ENCODE results near the gene ZNF407.

Gene ZNF407

DNA sequence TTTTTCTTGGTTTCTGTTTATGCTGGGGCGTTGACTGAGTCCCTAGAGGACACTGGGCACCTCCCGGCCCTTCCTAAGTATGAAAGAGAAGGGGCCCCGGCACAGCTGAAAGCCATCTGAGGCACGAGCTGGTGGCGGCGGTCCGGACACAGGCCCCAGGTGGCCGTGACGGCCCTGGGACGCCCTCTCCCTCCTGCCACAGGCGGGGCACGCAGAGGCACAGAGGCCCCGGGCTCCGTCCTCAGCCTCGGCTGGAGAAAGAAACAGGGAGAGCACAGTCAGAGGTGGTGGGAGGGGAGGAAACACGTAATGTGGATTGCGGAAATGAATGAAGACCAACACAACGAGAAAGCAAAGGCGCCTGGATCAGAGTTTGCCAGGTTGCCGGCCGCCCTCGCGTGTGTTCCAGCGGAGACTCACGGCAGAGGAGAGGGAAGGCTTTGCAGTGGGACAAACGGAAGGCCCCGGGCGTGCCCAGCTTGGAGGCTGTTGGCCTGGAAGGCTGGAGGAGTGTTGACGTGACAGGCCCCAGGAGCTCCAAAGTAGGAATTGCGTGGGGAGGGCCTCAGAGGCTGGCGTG is 492.2 kb downstream of the ZNF407 start:
- H3K4me3 ChIP-seq (replicated peaks; ENCODE audit: insufficient read depth, low read length), result no peak overlapping the region
- TF ChIP-seq REST (IDR thresholded peaks at IDR 0.05; ENCODE audit: insufficient replicate concordance, low read depth) (no peak), SPI1 (IDR thresholded peaks at IDR 0.05; ENCODE audit: borderline replicate concordance, low read depth) (no peak), GABPA (IDR thresholded peaks at IDR 0.05; ENCODE audit: low read depth) (no peak), CTCF (IDR thresholded peaks at IDR 0.05; ENCODE audit: insufficient read depth, low read length) (no peak), POLR2AphosphoS5 (IDR thresholded peaks at IDR 0.05; ENCODE audit: low read depth) (no peak)
- no peak for DNase-seq (ENCODE audit: low read depth in 1 of 2, low spot score in 1 of 2)
- no peak overlapping the region for H3K27ac ChIP-seq (replicated peaks)
- H3K27me3 ChIP-seq (ENCODE audit: insufficient read depth, poor library complexity, severe bottlenecking), result no peaks in the 10 kb centered on the region

- no peak overlapping the region for H3K4me3 ChIP-seq (replicated peaks; ENCODE audit: insufficient read depth, low read length)
- DNase-seq (ENCODE audit: low read depth in 1 of 2, low spot score in 1 of 2), result no peak
- no peaks in the 10 kb centered on the region for H3K27me3 ChIP-seq (ENCODE audit: insufficient read depth, poor library complexity, severe bottlenecking)
- TF ChIP-seq REST (IDR thresholded peaks at IDR 0.05; ENCODE audit: insufficient replicate concordance, low read depth), result no peak
- TF ChIP-seq SPI1 (IDR thresholded peaks at IDR 0.05; ENCODE audit: borderline replicate concordance, low read depth), result no peak
- TF ChIP-seq GABPA (IDR thresholded peaks at IDR 0.05; ENCODE audit: low read depth), result no peak
- no peak for TF ChIP-seq CTCF (IDR thresholded peaks at IDR 0.05; ENCODE audit: insufficient read depth, low read length)
- TF ChIP-seq POLR2AphosphoS5 (IDR thresholded peaks at IDR 0.05; ENCODE audit: low read depth), result no peak
- H3K27ac ChIP-seq (replicated peaks), result no peak overlapping the region
Measured at GRCh38 chr18:75090336-75090735, 492.7 kb downstream of the ZNF407 start.

DNA sequence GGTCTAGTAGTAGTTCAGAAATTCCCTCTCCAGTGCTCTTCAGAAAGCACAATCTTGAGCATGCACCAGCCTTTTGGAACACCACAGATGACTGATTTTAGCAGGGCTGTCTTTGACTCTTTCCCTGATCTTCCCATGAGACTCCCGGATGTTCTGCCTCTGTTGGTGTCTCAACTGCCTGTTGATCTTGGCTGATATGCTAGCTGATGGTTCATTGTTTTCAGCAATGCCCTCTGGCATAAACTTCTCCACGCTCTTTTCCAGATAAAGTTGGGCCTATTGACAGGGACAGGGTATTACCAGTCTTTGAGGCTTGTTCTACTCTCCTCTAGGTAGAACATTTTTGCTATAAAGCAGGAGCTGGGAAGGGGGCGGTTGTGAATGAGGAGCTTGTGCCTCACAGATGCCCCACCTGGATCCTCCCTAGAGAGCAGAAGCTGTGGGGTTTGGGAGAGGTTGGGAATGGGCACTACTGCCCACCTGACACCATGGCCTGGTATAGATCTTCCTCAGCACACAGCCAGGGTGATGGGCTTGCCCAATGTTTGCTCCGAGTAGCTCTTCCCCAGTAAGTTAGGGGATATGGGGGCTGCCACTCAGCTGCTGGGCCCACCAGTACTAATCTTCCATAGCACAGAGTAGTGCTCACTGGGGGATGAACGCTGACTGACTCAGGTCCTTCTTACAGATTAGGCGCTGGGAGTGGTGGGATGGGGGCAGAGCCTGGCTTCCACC is 500.0 kb downstream of the ZNF407 start:
- Histone ChIP-seq H3K27me3 (ENCODE audit: insufficient read depth, poor library complexity, severe bottlenecking) (no peaks in the 10 kb centered on the region), H3K4me3 (replicated peaks; ENCODE audit: insufficient read depth, low read length) (no peak overlapping the region), H3K27ac (replicated peaks) (no peak overlapping the region)
- DNase-seq (ENCODE audit: low read depth in 1 of 2, low spot score in 1 of 2), result no peak
- TF ChIP-seq SPI1 (IDR thresholded peaks at IDR 0.05; ENCODE audit: borderline replicate concordance, low read depth), result no peak

DNA sequence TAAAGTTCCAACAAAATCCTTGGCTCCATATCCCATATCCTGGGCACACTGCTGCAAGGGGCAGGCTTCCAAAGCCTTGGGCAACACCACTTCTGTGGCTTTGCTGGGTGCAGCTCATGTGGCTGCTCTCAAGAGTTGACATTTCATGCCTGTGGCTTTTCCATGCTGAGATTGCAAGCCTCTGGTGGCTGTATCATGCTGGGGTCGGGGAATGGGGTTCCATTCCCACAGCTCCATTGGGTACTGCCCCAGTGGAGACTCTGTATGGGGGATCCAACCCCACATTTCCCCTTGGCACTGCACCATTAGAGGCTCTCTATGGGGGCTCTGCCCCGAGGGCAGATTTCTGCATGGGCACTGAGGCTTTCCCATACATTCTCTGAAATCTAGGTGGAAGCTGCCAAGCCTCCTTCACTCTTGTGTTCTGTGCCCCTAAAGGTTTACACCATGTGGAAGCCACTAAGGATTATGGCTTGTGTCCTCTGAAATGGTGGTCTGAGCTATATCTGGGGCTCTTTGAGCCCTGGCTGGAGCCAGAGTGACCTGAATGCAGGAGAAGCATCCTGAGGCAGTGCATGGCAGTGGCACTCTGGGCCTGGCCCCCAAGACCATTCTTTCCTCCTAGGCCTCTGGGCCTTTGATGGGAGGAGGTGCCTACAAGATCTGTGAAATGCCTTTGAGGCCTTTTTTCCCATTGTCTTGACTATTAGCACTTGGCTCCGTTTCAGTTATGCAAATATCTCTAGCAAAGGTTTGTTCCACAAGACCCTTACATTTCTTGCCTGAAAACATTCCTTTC is 503.4 kb downstream of the ZNF407 start:
- TF ChIP-seq POLR2AphosphoS5 (IDR thresholded peaks at IDR 0.05; ENCODE audit: low read depth), result no peak
- TF ChIP-seq REST (IDR thresholded peaks at IDR 0.05; ENCODE audit: insufficient replicate concordance, low read depth), result no peak
- TF ChIP-seq CTCF (IDR thresholded peaks at IDR 0.05; ENCODE audit: insufficient read depth, low read length), result no peak
- no peak for TF ChIP-seq SPI1 (IDR thresholded peaks at IDR 0.05; ENCODE audit: borderline replicate concordance, low read depth)
- no peak for TF ChIP-seq GABPA (IDR thresholded peaks at IDR 0.05; ENCODE audit: low read depth)
- H3K4me3 ChIP-seq (replicated peaks; ENCODE audit: insufficient read depth, low read length), result no peak overlapping the region

More for the DNA sequence above, 503.4 kb downstream of the ZNF407 start:
- Histone ChIP-seq H3K27ac (replicated peaks) (no peak overlapping the region), H3K27me3 (ENCODE audit: insufficient read depth, poor library complexity, severe bottlenecking) (no peaks in the 10 kb centered on the region)
- no peak for DNase-seq (ENCODE audit: low read depth in 1 of 2, low spot score in 1 of 2)
